H1 (cell line): ENCODE data around the gene FOXO1. TPM values are rescaled to one million over a fixed set of nuclear protein-coding genes. Genes with fewer than 3 reads are reported as not detected.

Experiments
- CTCF ChIA-PET: fragments of 300-600 bp; sonication (Branson Sonifier 250); formaldehyde crosslinking; loops from one replicate; lab custom pipeline; 2021; ENCODE audit not compliant: partially characterized antibody; lab: Charles Lee
- POLR2A ChIA-PET: fragments of 300-600 bp; sonication (Branson Sonifier 250); formaldehyde crosslinking; loops from one replicate; lab custom pipeline; 2021; ENCODE audit warnings: inconsistent platforms; ENCODE audit not compliant: partially characterized antibody; lab: Charles Lee
- DNase-seq, 2 experiments: peaks; one replicate each; pipeline versions ENCODE4 v3.0.0 to v3.0.0-alpha.2; 2010 to 2022; ENCODE audit warnings: low spot score in 2 of 2, low read depth in 1 of 2, mixed read lengths in 1 of 2
- FAIRE-seq: peaks from 2 replicates; lab custom pipeline; 2011; peaks lifted over from hg19 to GRCh38; lab: Jason Lieb, UNC
- H2AFZ ChIP-seq: 2 replicates; pipeline ENCODE4 v1.8.1; 2012; ENCODE audit warnings: low read length, inconsistent platforms
- H2AK5ac ChIP-seq: 2 replicates; pipeline ENCODE4 v1.6.1; 2013; ENCODE audit warnings: low read depth, low read length
- H2BK120ac ChIP-seq: replicated peaks from 2 replicates; pipeline ENCODE3; 2013; ENCODE audit warnings: low read depth, low read length, inconsistent platforms
- H2BK12ac ChIP-seq: 2 replicates; pipeline ENCODE4 v1.6.1; 2013; ENCODE audit warnings: low read depth, low read length
- H2BK15ac ChIP-seq: 2 replicates; pipeline ENCODE4 v1.6.1; 2013; ENCODE audit warnings: low read length
- H2BK20ac ChIP-seq: 2 replicates; pipeline ENCODE4 v1.6.1; 2013; ENCODE audit warnings: low read length
- H2BK5ac ChIP-seq: 2 replicates; pipeline ENCODE4 v1.6.1; 2013; ENCODE audit warnings: low read depth, low read length
- H3K14ac ChIP-seq: 2 replicates; pipeline ENCODE4 v1.6.1; 2013; ENCODE audit warnings: inconsistent platforms; ENCODE audit not compliant: insufficient read length
- H3K18ac ChIP-seq: 2 replicates; pipeline ENCODE4 v1.6.1; 2013; ENCODE audit warnings: low read length; ENCODE audit errors: extremely low read depth
- H3K23ac ChIP-seq: 2 replicates; pipeline ENCODE4 v1.6.1; 2013; ENCODE audit warnings: inconsistent platforms; ENCODE audit not compliant: insufficient read length
- H3K23me2 ChIP-seq: 2 replicates; pipeline ENCODE4 v1.6.1; 2013; ENCODE audit warnings: low read depth, low read length
- H3K27ac ChIP-seq: 2 replicates; pipeline ENCODE4 v1.6.1; 2011; ENCODE audit warnings: low read depth, low read length, inconsistent platforms
- H3K27me3 ChIP-seq, 4 experiments: replicated peaks in 1 of 4; 1 replicate in 1 of 4; 2 replicates in 3 of 4; pipeline versions ENCODE4 v1.6.1 to v1.8.1; 2011 to 2013; ENCODE audit warnings: low read length in 3 of 4, mild to moderate bottlenecking in 3 of 4, inconsistent platforms in 2 of 4, mixed read lengths in 2 of 4, moderate library complexity in 1 of 4; ENCODE audit not compliant: control insufficient read depth in 3 of 4, insufficient read depth in 3 of 4; ENCODE audit errors: extremely low read depth in 1 of 4
- H3K36me3 ChIP-seq, 4 experiments: 2 replicates each; pipeline versions ENCODE4 v1.6.1 to v1.8.1; 2011 to 2013; ENCODE audit warnings: mild to moderate bottlenecking in 4 of 4, low read length in 3 of 4, moderate library complexity in 2 of 4, control low read depth in 1 of 4, inconsistent platforms in 1 of 4; ENCODE audit not compliant: insufficient read depth in 4 of 4, control insufficient read depth in 2 of 4
- H3K4ac ChIP-seq: replicated peaks from 2 replicates; pipeline ENCODE3; 2013; ENCODE audit warnings: low read length, low read depth, mixed read lengths, inconsistent platforms; ENCODE audit not compliant: insufficient read length
- H3K4me1 ChIP-seq, 4 experiments: replicated peaks in 1 of 4; 1 replicate in 1 of 4; 2 replicates in 3 of 4; pipeline versions ENCODE4 v1.6.1 to v1.8.1; 2011 to 2013; ENCODE audit warnings: low read length in 3 of 4, inconsistent platforms in 2 of 4, mixed read lengths in 1 of 4; ENCODE audit not compliant: insufficient read depth in 4 of 4, control insufficient read depth in 3 of 4
- H3K4me2 ChIP-seq, 2 experiments: 2 replicates each; pipeline versions ENCODE4 v1.6.1 to v1.8.1; 2011 to 2013; ENCODE audit warnings: low read depth in 2 of 2, low read length in 2 of 2, control low read depth in 1 of 2, inconsistent platforms in 1 of 2, mild to moderate bottlenecking in 1 of 2; ENCODE audit not compliant: insufficient read depth in 1 of 2
- H3K4me3 ChIP-seq, 4 experiments: fragments of 200-600, 300-600 bp in 1 of 4; sonication (generic), shearing (Covaris generic), sonication (Bioruptor Twin) in 1 of 4; 2 replicates each; pipeline versions ENCODE4 v1.5.1 to v1.8.1; 2011 to 2016; ENCODE audit warnings: low read length in 4 of 4, low read depth in 3 of 4, control low read depth in 2 of 4, inconsistent platforms in 2 of 4, mild to moderate bottlenecking in 2 of 4, mixed read lengths in 1 of 4, moderate library complexity in 1 of 4; ENCODE audit not compliant: insufficient read depth in 2 of 4; ENCODE audit errors: extremely low read depth in 1 of 4
- H3K56ac ChIP-seq: replicated peaks from 2 replicates; pipeline ENCODE3; 2013; ENCODE audit warnings: low read depth, mild to moderate bottlenecking, mixed read lengths, low read length, inconsistent platforms; ENCODE audit not compliant: insufficient read length
- H3K79me1 ChIP-seq: 2 replicates; pipeline ENCODE4 v1.6.1; 2013; ENCODE audit warnings: low read depth, low read length, control low read depth
- H3K79me2 ChIP-seq, 2 experiments: 2 replicates each; pipeline versions ENCODE4 v1.6.1 to v1.8.1; 2012 to 2013; ENCODE audit warnings: low read length in 2 of 2, mild to moderate bottlenecking in 2 of 2, inconsistent platforms in 1 of 2; ENCODE audit not compliant: insufficient read depth in 2 of 2, control insufficient read depth in 1 of 2
- H3K9ac ChIP-seq, 4 experiments: replicated peaks in 1 of 4; 1 replicate in 1 of 4; 2 replicates in 3 of 4; pipeline versions ENCODE4 v1.6.1 to v1.8.1; 2011 to 2013; ENCODE audit warnings: low read depth in 3 of 4, low read length in 3 of 4, control low read depth in 2 of 4, mild to moderate bottlenecking in 2 of 4, moderate library complexity in 2 of 4, inconsistent platforms in 1 of 4; ENCODE audit errors: extremely low read depth in 1 of 4
- H3K9me3 ChIP-seq, 2 experiments: 2 replicates each; pipeline versions ENCODE4 v1.6.1 to v1.8.1; 2012 to 2013; ENCODE audit warnings: mild to moderate bottlenecking in 2 of 2, moderate library complexity in 2 of 2, control low read depth in 1 of 2, inconsistent platforms in 1 of 2, low read depth in 1 of 2, low read length in 1 of 2, mixed read lengths in 1 of 2; ENCODE audit not compliant: insufficient read depth in 2 of 2
- H4K20me1 ChIP-seq, 2 experiments: replicated peaks in 1 of 2; 2 replicates each; pipeline versions ENCODE3 to v1.8.1; 2011 to 2013; ENCODE audit warnings: inconsistent platforms in 2 of 2, low read length in 2 of 2, mild to moderate bottlenecking in 1 of 2; ENCODE audit not compliant: insufficient read depth in 2 of 2, control insufficient read depth in 1 of 2
- H4K5ac ChIP-seq: 2 replicates; pipeline ENCODE4 v1.6.1; 2013; ENCODE audit warnings: low read length, low read depth, mixed read lengths, inconsistent platforms; ENCODE audit not compliant: insufficient read length
- H4K8ac ChIP-seq: 2 replicates; pipeline ENCODE4 v1.8.0; 2013; ENCODE audit warnings: mild to moderate bottlenecking, moderate library complexity, low read length, inconsistent platforms; ENCODE audit not compliant: insufficient read depth; ENCODE audit errors: extremely low read depth
- H4K91ac ChIP-seq: replicated peaks from 2 replicates; pipeline ENCODE3; 2013; ENCODE audit warnings: low read length, mixed read lengths, inconsistent platforms; ENCODE audit not compliant: insufficient read length
- CREB1 ChIP-seq: IDR thresholded peaks from 2 replicates; pipeline ENCODE4 v1.6.1; 2012; ENCODE audit warnings: inconsistent platforms
- CTCF ChIP-seq, 3 experiments: IDR thresholded peaks; 1 replicate in 2 of 3; 2 replicates in 1 of 3; pipeline versions ENCODE4 v1.5.1 to v1.6.1; 2011; ENCODE audit warnings: low read length in 3 of 3, mild to moderate bottlenecking in 3 of 3, inconsistent platforms in 2 of 3, low read depth in 1 of 3, moderate library complexity in 1 of 3; ENCODE audit not compliant: insufficient read depth in 1 of 3; ENCODE audit errors: control extremely low read depth in 1 of 3
- EGR1 ChIP-seq: IDR thresholded peaks from 2 replicates; pipeline ENCODE4 v1.6.1; 2011; ENCODE audit warnings: low read depth, low read length, borderline replicate concordance
- KDM4A ChIP-seq: IDR thresholded peaks from one replicate; pipeline ENCODE4 v1.7.1; 2012; ENCODE audit warnings: low read depth, mild to moderate bottlenecking, moderate library complexity, low read length, inconsistent platforms; ENCODE audit not compliant: severe bottlenecking
- NANOG ChIP-seq: IDR thresholded peaks from 2 replicates; pipeline ENCODE4 v1.6.1; 2011; ENCODE audit warnings: low read length, low read depth, mild to moderate bottlenecking, inconsistent platforms; ENCODE audit not compliant: insufficient read depth, poor library complexity, severe bottlenecking
- RXRA ChIP-seq: IDR thresholded peaks from 2 replicates; pipeline ENCODE4 v1.6.1; 2011; ENCODE audit warnings: low read depth, mild to moderate bottlenecking, low read length, moderate library complexity; ENCODE audit not compliant: insufficient read depth
- SIN3A ChIP-seq, 2 experiments: IDR thresholded peaks in 1 of 2; conservative IDR thresholded peaks in 1 of 2; 2 replicates each; pipeline ENCODE4 v1.6.1; 2011 to 2012; ENCODE audit warnings: low read length in 2 of 2, improper control_type of control experiment in 1 of 2, low read depth in 1 of 2, mild to moderate bottlenecking in 1 of 2
- TBP ChIP-seq: IDR thresholded peaks from 2 replicates; pipeline ENCODE4 v1.6.1; 2011; ENCODE audit warnings: low read depth, low read length, improper control_type of control experiment
- ZNF274 ChIP-seq: IDR thresholded peaks from 2 replicates; pipeline ENCODE4 v1.7.0; 2012; ENCODE audit warnings: low read length, borderline replicate concordance; ENCODE audit errors: extremely low read depth
- WGBS, 2 experiments: shearing (Covaris generic) in 1 of 2; methylation state at CpG; one replicate each; pipeline versions ENCODE4 v1.1.6 to v1.1.7; 2013 to 2015; ENCODE audit warnings: low lambda C conversion rate in 2 of 2, mixed read lengths in 2 of 2, inconsistent platforms in 1 of 2, low coverage in 1 of 2, missing lambda C conversion rate in 1 of 2; ENCODE audit not compliant: insufficient replicate concordance in 2 of 2, insufficient coverage in 1 of 2, insufficient read length in 1 of 2; ENCODE audit errors: extremely low coverage in 1 of 2, missing lambda C conversion rate in 1 of 2; 5-methylcytosine and 5-hydroxymethylcytosine counted together
- polyA plus RNA-seq, 7 experiments: library from polyadenylated mRNA; depleted of rRNA in 3 of 7; stranded (reverse) in 5 of 7; unstranded in 2 of 7; fragments of >200 nt in 5 of 7; fragments of 200-250 nt in 2 of 7; gene quantifications; 1 replicate in 5 of 7; 2 replicates in 1 of 7; 4 replicates in 1 of 7; pipeline versions ENCODE4 v1.2.1 to v1.2.3, GENCODE V29; 2011 to 2013; ENCODE audit warnings: missing spikeins in 2 of 7, mixed read lengths in 2 of 7
- total RNA-seq: library from RNA; stranded (reverse); fragmentation: NEBNext Ultra II Directional; extraction: Animal tissue kit (Norgen Biotek cat#: 25700); gene quantifications from 2 replicates; pipeline ENCODE4 v1.2.1, GENCODE V29; 2021

The FOXO1 gene
- total and polyA plus RNA-seq, 2 of the 8 experiments (the other 6 are each of a cell fraction or from before 2014, with no cell fraction given), result 35.3 to 56.9 TPM

- CTCF ChIA-PET, result interaction anchor here (0.7 kb wide), 1 partner anchor 24 kb away, joined by 4 read pairs; no protein-coding TSS in a partner anchor
- H4K5ac ChIP-seq, result peak overlapping the region; percentile 16
Measured at GRCh38 chr13:40605573-40605972, 60.9 kb downstream of the FOXO1 start.

More at GRCh38 chr13:40605573-40605972, 60.9 kb downstream of the FOXO1 start:
- no peaks in the 10 kb centered on the region for H3K23me2 ChIP-seq
- H3K56ac ChIP-seq, result no peak overlapping the region
- no peaks in the 10 kb centered on the region for H3K27me3 ChIP-seq
- H3K23ac ChIP-seq, result no peak overlapping the region
- H4K91ac ChIP-seq, result no peak overlapping the region
- H3K9ac ChIP-seq, result no peak overlapping the region
- H4K20me1 ChIP-seq, result peaks cover 15 to 44% of the 10 kb centered on the region in 2 experiments
- FAIRE-seq (no peak), DNase-seq (no peak)
- H2BK5ac ChIP-seq, result no peak overlapping the region
- H3K9me3 ChIP-seq, result no peaks in the 10 kb centered on the region
- H2AFZ ChIP-seq, result no peak overlapping the region
- H2AK5ac ChIP-seq, result no peak overlapping the region
- no peaks in the 10 kb centered on the region for H3K36me3 ChIP-seq
- H3K4me3 ChIP-seq, result no peak overlapping the region
- H2BK15ac ChIP-seq, result no peak overlapping the region
- peaks cover 14% of the 10 kb centered on the region; the same call in 1 of the 2 replicates for H3K79me1 ChIP-seq
- H2BK120ac ChIP-seq, result no peak overlapping the region
- POLR2A ChIA-PET, result interaction anchor here (0.6 kb wide), 2 partner anchors 11 to 173 kb away, joined by 3 to 4 read pairs; no protein-coding TSS in a partner anchor
- no peak overlapping the region for H3K4me2 ChIP-seq
- H3K27ac ChIP-seq, result no peak overlapping the region
- H3K79me2 ChIP-seq, result peaks cover 26 to 100% of the 10 kb centered on the region in 2 experiments; a peak in 3 of 4 replicates
- H2BK12ac ChIP-seq, result no peak overlapping the region
- peaks cover 0 to 12% (median 10%) of the 10 kb centered on the region in 4 experiments; a peak in 6 of 7 replicates for H3K4me1 ChIP-seq
- no peak overlapping the region for H2BK20ac ChIP-seq
- 81% methylated on average over 5 of the region's 5 CpGs; no CpG with 5 or more reads in 1 of the 2 experiments for WGBS, 2 experiments
- H3K4ac ChIP-seq, result no peak overlapping the region
- H3K18ac ChIP-seq, result 0 out of 2 replicates have a peak overlapping the region, but pooled peaks have one; percentile 8
- TF ChIP-seq SIN3A (conservative IDR thresholded peaks at IDR 0.05 in 1 of 2, IDR thresholded peaks at IDR 0.05 in 1 of 2; ENCODE audit: low read depth in 1 of 2, low read length in 2 of 2), result no peak
- TF ChIP-seq NANOG, result no peak
- no peak for TF ChIP-seq KDM4A
- no peak for TF ChIP-seq CREB1
- TF ChIP-seq ZNF274, result no peak
- no peak for TF ChIP-seq RXRA
- no peak for TF ChIP-seq TBP
- TF ChIP-seq EGR1, result no peak
- no peak for TF ChIP-seq CTCF (IDR thresholded peaks at IDR 0.05; ENCODE audit: control extremely low read depth in 1 of 3, insufficient read depth in 1 of 3, low read depth in 1 of 3, low read length in 3 of 3)
- H4K8ac ChIP-seq, result no peak overlapping the region
- no peak overlapping the region for H3K14ac ChIP-seq
